Measurements from ENCODE around the gene LEPROT. TPM values are rescaled to one million over a fixed set of nuclear protein-coding genes. Genes with fewer than 3 reads are reported as not detected.

The LEPROT gene
- total and polyA plus RNA-seq, 2 experiments from 2014 or later, result 22.9 to 24.9 TPM

DNA sequence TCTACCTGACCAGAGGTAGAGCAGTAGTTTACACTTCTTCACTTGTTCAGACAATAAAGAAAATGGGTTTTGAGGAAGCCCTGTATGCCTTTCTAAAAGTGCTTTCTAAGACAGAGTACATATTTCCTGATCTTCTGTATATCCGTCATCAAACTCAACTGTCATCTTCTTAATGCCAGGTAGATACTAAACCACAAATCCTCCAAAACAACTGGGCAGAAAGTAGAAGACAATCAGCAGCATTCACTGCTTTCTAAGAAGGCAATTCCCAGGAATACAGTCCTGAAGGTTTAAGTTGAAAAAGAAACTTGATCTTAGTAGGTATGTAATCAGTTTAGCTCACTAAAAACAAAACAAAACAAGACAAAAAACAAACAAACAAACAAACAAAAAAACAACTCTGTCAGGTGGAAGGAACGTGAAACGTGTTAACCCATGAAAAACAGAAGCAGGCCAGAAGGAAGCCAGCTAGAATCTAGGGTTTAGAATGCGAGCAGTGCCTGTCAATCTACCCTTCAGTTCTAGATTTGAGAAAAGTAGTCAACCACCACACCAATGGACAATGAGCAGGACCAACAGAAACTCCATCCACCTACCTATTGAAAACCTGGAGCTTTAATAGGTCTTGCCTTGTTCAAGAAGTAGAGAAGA is 59.2 kb downstream of the LEPROT start:
- H3K4me3 Mint-ChIP-seq, result no peak overlapping the region
- no peak overlapping the region for H3K4me2 ChIP-seq
- no peaks in the 10 kb centered on the region for H3K36me3 Mint-ChIP-seq (ENCODE audit: low read depth)
- H3K4me1 Mint-ChIP-seq, result no peaks in the 10 kb centered on the region
- no peaks in the 10 kb centered on the region for H3K27me3 Mint-ChIP-seq (ENCODE audit: insufficient read depth, low read depth, poor library complexity)
- ATAC-seq, result no peak
- H3F3A ChIP-seq (replicated peaks; ENCODE audit: low read depth), result no peaks in the 10 kb centered on the region
- no peak overlapping the region for H3K4me3 ChIP-seq
- H3K9me2 ChIP-seq (ENCODE audit: insufficient read depth), result no peaks in the 10 kb centered on the region; the same call in 1 of the 2 replicates
- no peaks in the 10 kb centered on the region for H3K36me3 ChIP-seq (ENCODE audit: insufficient read depth)
- no peak for TF ChIP-seq ZNF331 (CRISPR knock-in tag; IDR thresholded peaks at IDR 0.05; ENCODE audit: low read depth)
- TF ChIP-seq, protein P1, sequence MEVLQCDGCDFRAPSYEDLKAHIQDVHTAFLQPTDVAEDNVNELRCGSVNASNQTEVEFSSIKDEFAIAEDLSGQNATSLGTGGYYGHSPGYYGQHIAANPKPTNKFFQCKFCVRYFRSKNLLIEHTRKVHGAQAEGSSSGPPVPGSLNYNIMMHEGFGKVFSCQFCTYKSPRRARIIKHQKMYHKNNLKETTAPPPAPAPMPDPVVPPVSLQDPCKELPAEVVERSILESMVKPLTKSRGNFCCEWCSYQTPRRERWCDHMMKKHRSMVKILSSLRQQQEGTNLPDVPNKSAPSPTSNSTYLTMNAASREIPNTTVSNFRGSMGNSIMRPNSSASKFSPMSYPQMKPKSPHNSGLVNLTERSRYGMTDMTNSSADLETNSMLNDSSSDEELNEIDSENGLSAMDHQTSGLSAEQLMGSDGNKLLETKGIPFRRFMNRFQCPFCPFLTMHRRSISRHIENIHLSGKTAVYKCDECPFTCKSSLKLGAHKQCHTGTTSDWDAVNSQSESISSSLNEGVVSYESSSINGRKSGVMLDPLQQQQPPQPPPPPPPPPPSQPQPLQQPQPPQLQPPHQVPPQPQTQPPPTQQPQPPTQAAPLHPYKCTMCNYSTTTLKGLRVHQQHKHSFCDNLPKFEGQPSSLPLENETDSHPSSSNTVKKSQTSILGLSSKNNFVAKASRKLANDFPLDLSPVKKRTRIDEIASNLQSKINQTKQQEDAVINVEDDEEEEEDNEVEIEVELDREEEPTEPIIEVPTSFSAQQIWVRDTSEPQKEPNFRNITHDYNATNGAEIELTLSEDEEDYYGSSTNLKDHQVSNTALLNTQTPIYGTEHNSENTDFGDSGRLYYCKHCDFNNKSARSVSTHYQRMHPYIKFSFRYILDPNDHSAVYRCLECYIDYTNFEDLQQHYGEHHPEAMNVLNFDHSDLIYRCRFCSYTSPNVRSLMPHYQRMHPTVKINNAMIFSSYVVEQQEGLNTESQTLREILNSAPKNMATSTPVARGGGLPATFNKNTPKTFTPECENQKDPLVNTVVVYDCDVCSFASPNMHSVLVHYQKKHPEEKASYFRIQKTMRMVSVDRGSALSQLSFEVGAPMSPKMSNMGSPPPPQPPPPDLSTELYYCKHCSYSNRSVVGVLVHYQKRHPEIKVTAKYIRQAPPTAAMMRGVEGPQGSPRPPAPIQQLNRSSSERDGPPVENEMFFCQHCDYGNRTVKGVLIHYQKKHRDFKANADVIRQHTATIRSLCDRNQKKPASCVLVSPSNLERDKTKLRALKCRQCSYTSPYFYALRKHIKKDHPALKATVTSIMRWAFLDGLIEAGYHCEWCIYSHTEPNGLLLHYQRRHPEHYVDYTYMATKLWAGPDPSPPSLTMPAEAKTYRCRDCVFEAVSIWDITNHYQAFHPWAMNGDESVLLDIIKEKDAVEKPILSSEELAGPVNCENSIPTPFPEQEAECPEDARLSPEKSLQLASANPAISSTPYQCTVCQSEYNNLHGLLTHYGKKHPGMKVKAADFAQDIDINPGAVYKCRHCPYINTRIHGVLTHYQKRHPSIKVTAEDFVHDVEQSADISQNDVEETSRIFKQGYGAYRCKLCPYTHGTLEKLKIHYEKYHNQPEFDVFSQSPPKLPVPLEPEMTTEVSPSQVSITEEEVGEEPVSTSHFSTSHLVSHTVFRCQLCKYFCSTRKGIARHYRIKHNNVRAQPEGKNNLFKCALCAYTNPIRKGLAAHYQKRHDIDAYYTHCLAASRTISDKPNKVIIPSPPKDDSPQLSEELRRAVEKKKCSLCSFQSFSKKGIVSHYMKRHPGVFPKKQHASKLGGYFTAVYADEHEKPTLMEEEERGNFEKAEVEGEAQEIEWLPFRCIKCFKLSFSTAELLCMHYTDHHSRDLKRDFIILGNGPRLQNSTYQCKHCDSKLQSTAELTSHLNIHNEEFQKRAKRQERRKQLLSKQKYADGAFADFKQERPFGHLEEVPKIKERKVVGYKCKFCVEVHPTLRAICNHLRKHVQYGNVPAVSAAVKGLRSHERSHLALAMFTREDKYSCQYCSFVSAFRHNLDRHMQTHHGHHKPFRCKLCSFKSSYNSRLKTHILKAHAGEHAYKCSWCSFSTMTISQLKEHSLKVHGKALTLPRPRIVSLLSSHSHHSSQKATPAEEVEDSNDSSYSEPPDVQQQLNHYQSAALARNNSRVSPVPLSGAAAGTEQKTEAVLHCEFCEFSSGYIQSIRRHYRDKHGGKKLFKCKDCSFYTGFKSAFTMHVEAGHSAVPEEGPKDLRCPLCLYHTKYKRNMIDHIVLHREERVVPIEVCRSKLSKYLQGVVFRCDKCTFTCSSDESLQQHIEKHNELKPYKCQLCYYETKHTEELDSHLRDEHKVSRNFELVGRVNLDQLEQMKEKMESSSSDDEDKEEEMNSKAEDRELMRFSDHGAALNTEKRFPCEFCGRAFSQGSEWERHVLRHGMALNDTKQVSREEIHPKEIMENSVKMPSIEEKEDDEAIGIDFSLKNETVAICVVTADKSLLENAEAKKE (CRISPR knock-in tag; IDR thresholded peaks at IDR 0.05), result no peak
- TF ChIP-seq EZH2phosphoT487 (IDR thresholded peaks at IDR 0.05; ENCODE audit: unreplicated experiment), result no peak
- TF ChIP-seq CREB1 (CRISPR knock-in tag; IDR thresholded peaks at IDR 0.05; ENCODE audit: low read depth), result no peak
- TF ChIP-seq STAT1 (IDR thresholded peaks at IDR 0.05; ENCODE audit: unreplicated experiment), result no peak
- TF ChIP-seq, protein P2, sequence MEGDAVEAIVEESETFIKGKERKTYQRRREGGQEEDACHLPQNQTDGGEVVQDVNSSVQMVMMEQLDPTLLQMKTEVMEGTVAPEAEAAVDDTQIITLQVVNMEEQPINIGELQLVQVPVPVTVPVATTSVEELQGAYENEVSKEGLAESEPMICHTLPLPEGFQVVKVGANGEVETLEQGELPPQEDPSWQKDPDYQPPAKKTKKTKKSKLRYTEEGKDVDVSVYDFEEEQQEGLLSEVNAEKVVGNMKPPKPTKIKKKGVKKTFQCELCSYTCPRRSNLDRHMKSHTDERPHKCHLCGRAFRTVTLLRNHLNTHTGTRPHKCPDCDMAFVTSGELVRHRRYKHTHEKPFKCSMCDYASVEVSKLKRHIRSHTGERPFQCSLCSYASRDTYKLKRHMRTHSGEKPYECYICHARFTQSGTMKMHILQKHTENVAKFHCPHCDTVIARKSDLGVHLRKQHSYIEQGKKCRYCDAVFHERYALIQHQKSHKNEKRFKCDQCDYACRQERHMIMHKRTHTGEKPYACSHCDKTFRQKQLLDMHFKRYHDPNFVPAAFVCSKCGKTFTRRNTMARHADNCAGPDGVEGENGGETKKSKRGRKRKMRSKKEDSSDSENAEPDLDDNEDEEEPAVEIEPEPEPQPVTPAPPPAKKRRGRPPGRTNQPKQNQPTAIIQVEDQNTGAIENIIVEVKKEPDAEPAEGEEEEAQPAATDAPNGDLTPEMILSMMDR (conservative IDR thresholded peaks at IDR 0.05; ENCODE audit: low read depth in 2 of 2), result no peak
- TF ChIP-seq, protein P3, sequence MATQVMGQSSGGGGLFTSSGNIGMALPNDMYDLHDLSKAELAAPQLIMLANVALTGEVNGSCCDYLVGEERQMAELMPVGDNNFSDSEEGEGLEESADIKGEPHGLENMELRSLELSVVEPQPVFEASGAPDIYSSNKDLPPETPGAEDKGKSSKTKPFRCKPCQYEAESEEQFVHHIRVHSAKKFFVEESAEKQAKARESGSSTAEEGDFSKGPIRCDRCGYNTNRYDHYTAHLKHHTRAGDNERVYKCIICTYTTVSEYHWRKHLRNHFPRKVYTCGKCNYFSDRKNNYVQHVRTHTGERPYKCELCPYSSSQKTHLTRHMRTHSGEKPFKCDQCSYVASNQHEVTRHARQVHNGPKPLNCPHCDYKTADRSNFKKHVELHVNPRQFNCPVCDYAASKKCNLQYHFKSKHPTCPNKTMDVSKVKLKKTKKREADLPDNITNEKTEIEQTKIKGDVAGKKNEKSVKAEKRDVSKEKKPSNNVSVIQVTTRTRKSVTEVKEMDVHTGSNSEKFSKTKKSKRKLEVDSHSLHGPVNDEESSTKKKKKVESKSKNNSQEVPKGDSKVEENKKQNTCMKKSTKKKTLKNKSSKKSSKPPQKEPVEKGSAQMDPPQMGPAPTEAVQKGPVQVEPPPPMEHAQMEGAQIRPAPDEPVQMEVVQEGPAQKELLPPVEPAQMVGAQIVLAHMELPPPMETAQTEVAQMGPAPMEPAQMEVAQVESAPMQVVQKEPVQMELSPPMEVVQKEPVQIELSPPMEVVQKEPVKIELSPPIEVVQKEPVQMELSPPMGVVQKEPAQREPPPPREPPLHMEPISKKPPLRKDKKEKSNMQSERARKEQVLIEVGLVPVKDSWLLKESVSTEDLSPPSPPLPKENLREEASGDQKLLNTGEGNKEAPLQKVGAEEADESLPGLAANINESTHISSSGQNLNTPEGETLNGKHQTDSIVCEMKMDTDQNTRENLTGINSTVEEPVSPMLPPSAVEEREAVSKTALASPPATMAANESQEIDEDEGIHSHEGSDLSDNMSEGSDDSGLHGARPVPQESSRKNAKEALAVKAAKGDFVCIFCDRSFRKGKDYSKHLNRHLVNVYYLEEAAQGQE (IDR thresholded peaks at IDR 0.05; ENCODE audit: unreplicated experiment), result no peak
- no peak for TF ChIP-seq ZNF114 (CRISPR knock-in tag; IDR thresholded peaks at IDR 0.05)
- no peak for TF ChIP-seq POLR2AphosphoS5 (IDR thresholded peaks at IDR 0.05; ENCODE audit: low read depth)
- no peak for TF ChIP-seq NANOG (IDR thresholded peaks at IDR 0.05; ENCODE audit: borderline replicate concordance)
- TF ChIP-seq JUNB (IDR thresholded peaks at IDR 0.05; ENCODE audit: unreplicated experiment), result no peak
- TF ChIP-seq, protein P4, sequence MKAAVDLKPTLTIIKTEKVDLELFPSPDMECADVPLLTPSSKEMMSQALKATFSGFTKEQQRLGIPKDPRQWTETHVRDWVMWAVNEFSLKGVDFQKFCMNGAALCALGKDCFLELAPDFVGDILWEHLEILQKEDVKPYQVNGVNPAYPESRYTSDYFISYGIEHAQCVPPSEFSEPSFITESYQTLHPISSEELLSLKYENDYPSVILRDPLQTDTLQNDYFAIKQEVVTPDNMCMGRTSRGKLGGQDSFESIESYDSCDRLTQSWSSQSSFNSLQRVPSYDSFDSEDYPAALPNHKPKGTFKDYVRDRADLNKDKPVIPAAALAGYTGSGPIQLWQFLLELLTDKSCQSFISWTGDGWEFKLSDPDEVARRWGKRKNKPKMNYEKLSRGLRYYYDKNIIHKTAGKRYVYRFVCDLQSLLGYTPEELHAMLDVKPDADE (IDR thresholded peaks at IDR 0.05), result no peak
- TF ChIP-seq EZH2 (IDR thresholded peaks at IDR 0.05; ENCODE audit: low read depth, unreplicated experiment), result no peak
- no peak overlapping the region for H3K27ac ChIP-seq (ENCODE audit: low read depth)
- H3K9me3 Mint-ChIP-seq, result no peaks in the 10 kb centered on the region
- H3K27me3 ChIP-seq (ENCODE audit: insufficient read depth), result no peaks in the 10 kb centered on the region
- no peak overlapping the region for H3K27ac Mint-ChIP-seq
- DNase-seq (ENCODE audit: low spot score), result no peak
- no peaks in the 10 kb centered on the region for H3K79me2 ChIP-seq (replicated peaks; ENCODE audit: insufficient read depth)
- 0 out of 2 replicates have a peak, but pooled peaks cover 3% of the 10 kb centered on the region for H4K20me1 ChIP-seq (replicated peaks; ENCODE audit: insufficient read depth)
- H2AFZ ChIP-seq, result no peak overlapping the region
- H3K4me1 ChIP-seq (ENCODE audit: insufficient read depth), result no peaks in the 10 kb centered on the region
